ENCODE results near the gene E4F1. TPM values are rescaled to one million over a fixed set of nuclear protein-coding genes. Genes with fewer than 3 reads are reported as not detected.
A peak's percentile ranks its signal among the peaks of the same experiment; 100 is the strongest.

Gene E4F1
- total and polyA plus RNA-seq, 10 of the 15 experiments (the other 5 are each of a cell fraction or from before 2014, with no cell fraction given): 0.23 to 36.5 (median 14.5) TPM

GRCh38 chr16:2223942-2224486 lies 623 bp downstream of the E4F1 start (continued):
- no peak for TF ChIP-seq EP300 (IDR thresholded peaks at IDR 0.05; ENCODE audit: borderline replicate concordance in 1 of 2, control insufficient read depth in 1 of 2, low read depth in 2 of 2, low read length in 2 of 2)

GRCh38 chr16:2226245-2226793 lies 2.9 kb downstream of the E4F1 start:
- intact Hi-C loops (cut with micrococcal nuclease; ENCODE audit: unreplicated experiment) (no loop called here), in situ Hi-C loops (cut with MboI) (no loop called here)
- H3K4me1 ChIP-seq (ENCODE audit: control insufficient read depth, insufficient read depth, low read length): peaks cover 5% of the 10 kb centered on the region; the same call in 1 of the 2 replicates
- FAIRE-seq: no peak
- BruUV-seq (replicated peaks): no TSS peak
- ChIA-PET POLR2A (interaction anchor here (2.1 kb wide), 1 partner anchor 12 kb away, joined by 7 read pairs; the partner anchor contains the start of gene PGP), CTCF (interaction anchor here (1.1 to 1.6 kb wide), 2 partner anchors 25 to 171 kb away, joined by 3 read pairs; partner anchors contain the start of gene ECI1), RAD21 (ENCODE audit: unreplicated experiment) (no interaction called here), SMC1A (ENCODE audit: uncharacterized antibody, unreplicated experiment) (interaction anchor here (1.6 kb wide), 1 partner anchor 26 kb away, joined by 3 read pairs; the partner anchor contains the start of gene ECI1)
- no peaks in the 10 kb centered on the region for H3K9me3 ChIP-seq (replicated peaks; ENCODE audit: control insufficient read depth, insufficient read depth, low read length)
- peaks cover 4 to 17% of the 10 kb centered on the region in 2 experiments; a peak in 3 of 4 replicates for H3K36me3 ChIP-seq (ENCODE audit: control insufficient read depth in 2 of 2, insufficient read depth in 2 of 2, low read length in 1 of 2)
- peak overlapping the region; percentile 48; the same call in 1 of the 2 replicates for H3K4me2 ChIP-seq (ENCODE audit: control insufficient read depth, insufficient read depth)
- no peak overlapping the region for H3K27ac ChIP-seq (ENCODE audit: control insufficient read depth, insufficient read depth)
- H3K79me2 ChIP-seq (ENCODE audit: control insufficient read depth, insufficient read depth, low read length): peaks cover 27% of the 10 kb centered on the region
- H4K20me1 ChIP-seq (ENCODE audit: control insufficient read depth, insufficient read depth): no peaks in the 10 kb centered on the region
- DNase-seq (ENCODE audit: low read depth, low spot score): no peak
- WGBS (ENCODE audit: insufficient coverage, insufficient replicate concordance, low lambda C conversion rate, missing lambda C conversion rate): 62% methylated on average over 9 of the region's 9 CpGs
- no peak overlapping the region for H3K4me3 ChIP-seq
- no peaks in the 10 kb centered on the region for H3K27me3 ChIP-seq (replicated peaks in 1 of 2; ENCODE audit: control insufficient read depth in 2 of 2, insufficient read depth in 2 of 2, low read length in 1 of 2)
- ATAC-seq: no peak
- H2AFZ ChIP-seq (ENCODE audit: control insufficient read depth, low read depth, low read length): no peak overlapping the region
- H3K9ac ChIP-seq (ENCODE audit: control insufficient read depth, insufficient read depth, low read length): no peak overlapping the region
- TF ChIP-seq CHD2 (IDR thresholded peaks at IDR 0.05; ENCODE audit: borderline replicate concordance, low read depth, low read length): no peak
- no peak for TF ChIP-seq FOXM1 (IDR thresholded peaks at IDR 0.05; ENCODE audit: low read depth, low read length)
- TF ChIP-seq PKNOX1 (IDR thresholded peaks at IDR 0.05): no peak
- no peak for TF ChIP-seq PRDM15 (CRISPR knock-in tag; IDR thresholded peaks at IDR 0.05)
- TF ChIP-seq KAT2A (conservative IDR thresholded peaks at IDR 0.05; ENCODE audit: control insufficient read depth, low read depth, low read length): no peak
- no peak for TF ChIP-seq REST (IDR thresholded peaks at IDR 0.05; ENCODE audit: low read depth, low read length)
- no peak for TF ChIP-seq BMI1 (IDR thresholded peaks at IDR 0.05; ENCODE audit: borderline replicate concordance)
- TF ChIP-seq JUNB (IDR thresholded peaks at IDR 0.05): no peak
- TF ChIP-seq YY1 (IDR thresholded peaks at IDR 0.05; ENCODE audit: low read depth, low read length): no peak
- TF ChIP-seq GATAD2B (conservative IDR thresholded peaks at IDR 0.05; ENCODE audit: low read depth): no peak
